Measurements from ENCODE around the gene EP400.

DNA sequence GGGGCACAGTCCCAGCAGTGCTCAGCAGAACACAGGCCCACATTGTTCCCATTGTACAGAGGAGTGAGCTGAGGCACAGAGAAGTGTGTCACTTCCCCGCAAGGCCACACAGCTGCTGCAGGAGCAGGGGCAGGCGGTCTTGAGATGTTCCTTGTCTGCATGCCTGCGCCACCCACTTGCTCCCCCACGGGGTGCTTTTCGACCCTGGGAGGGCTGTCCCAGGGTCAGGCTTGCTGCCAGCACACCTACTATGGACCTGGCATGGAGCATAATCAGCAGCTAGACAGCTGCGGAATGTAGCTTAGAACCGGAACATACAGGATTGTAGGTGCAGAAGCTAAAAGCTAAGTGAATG, 7.8 kb upstream of the EP400 start:
- TF ChIP-seq ZNF335 (tag by site-specific recombination; conservative IDR thresholded peaks at IDR 0.05) (no peak), KLF16 (tag by site-specific recombination; IDR thresholded peaks at IDR 0.05) (no peak), ZBTB17 (tag by site-specific recombination; IDR thresholded peaks at IDR 0.05) (no peak), BCL11A (tag by site-specific recombination; IDR thresholded peaks at IDR 0.05; ENCODE audit: low read depth) (no peak), GLIS1 (tag by site-specific recombination; IDR thresholded peaks at IDR 0.05) (peak; percentile 66), ZNF24 (tag by site-specific recombination; IDR thresholded peaks at IDR 0.05) (no peak)
- TF ChIP-seq, protein P1, sequence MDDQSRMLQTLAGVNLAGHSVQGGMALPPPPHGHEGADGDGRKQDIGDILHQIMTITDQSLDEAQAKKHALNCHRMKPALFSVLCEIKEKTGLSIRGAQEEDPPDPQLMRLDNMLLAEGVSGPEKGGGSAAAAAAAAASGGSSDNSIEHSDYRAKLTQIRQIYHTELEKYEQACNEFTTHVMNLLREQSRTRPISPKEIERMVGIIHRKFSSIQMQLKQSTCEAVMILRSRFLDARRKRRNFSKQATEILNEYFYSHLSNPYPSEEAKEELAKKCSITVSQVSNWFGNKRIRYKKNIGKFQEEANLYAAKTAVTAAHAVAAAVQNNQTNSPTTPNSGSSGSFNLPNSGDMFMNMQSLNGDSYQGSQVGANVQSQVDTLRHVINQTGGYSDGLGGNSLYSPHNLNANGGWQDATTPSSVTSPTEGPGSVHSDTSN (CRISPR knock-in tag; IDR thresholded peaks at IDR 0.05): no peak
- TF ChIP-seq, protein P2, sequence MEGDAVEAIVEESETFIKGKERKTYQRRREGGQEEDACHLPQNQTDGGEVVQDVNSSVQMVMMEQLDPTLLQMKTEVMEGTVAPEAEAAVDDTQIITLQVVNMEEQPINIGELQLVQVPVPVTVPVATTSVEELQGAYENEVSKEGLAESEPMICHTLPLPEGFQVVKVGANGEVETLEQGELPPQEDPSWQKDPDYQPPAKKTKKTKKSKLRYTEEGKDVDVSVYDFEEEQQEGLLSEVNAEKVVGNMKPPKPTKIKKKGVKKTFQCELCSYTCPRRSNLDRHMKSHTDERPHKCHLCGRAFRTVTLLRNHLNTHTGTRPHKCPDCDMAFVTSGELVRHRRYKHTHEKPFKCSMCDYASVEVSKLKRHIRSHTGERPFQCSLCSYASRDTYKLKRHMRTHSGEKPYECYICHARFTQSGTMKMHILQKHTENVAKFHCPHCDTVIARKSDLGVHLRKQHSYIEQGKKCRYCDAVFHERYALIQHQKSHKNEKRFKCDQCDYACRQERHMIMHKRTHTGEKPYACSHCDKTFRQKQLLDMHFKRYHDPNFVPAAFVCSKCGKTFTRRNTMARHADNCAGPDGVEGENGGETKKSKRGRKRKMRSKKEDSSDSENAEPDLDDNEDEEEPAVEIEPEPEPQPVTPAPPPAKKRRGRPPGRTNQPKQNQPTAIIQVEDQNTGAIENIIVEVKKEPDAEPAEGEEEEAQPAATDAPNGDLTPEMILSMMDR (tag by site-specific recombination; IDR thresholded peaks at IDR 0.05): no peak
